HepG2 (cell line): ENCODE results near the gene RAB22A. TPM values are rescaled to one million over a fixed set of nuclear protein-coding genes. Genes with fewer than 3 reads are reported as not detected.
A peak's percentile ranks its signal among the peaks of the same experiment; 100 is the strongest.

Experiments
- ASH2L ChIP-seq: fragments of 300-600, 200-600 bp; sonication (generic); IDR thresholded peaks from 2 replicates; pipeline ENCODE4 v1.7.0; 2017; ENCODE audit warnings: low read depth, mild to moderate bottlenecking, moderate library complexity, mixed read lengths, low read length; ENCODE audit not compliant: insufficient read length
- ATF1 ChIP-seq: IDR thresholded peaks from 2 replicates; pipeline ENCODE4 v1.6.1; 2016; ENCODE audit warnings: mild to moderate bottlenecking, control low read depth
- BRF2 ChIP-seq: sonication (generic); formaldehyde crosslinking; IDR thresholded peaks from 2 replicates; pipeline ENCODE4 v1.8.1; 2022; ENCODE audit warnings: mild to moderate bottlenecking, missing genetic modification reagents
- ESRRA ChIP-seq: sonication (generic); formaldehyde crosslinking; IDR thresholded peaks from 2 replicates; pipeline ENCODE4 v1.5.1; 2020; ENCODE audit warnings: mild to moderate bottlenecking, low read depth, missing genetic modification reagents
- ETV5 ChIP-seq: IDR thresholded peaks from 2 replicates; pipeline ENCODE4 v1.6.1; 2018; ENCODE audit warnings: missing biosample characterization, missing genetic modification reagents, inconsistent platforms, borderline replicate concordance
- HMG20A ChIP-seq: IDR thresholded peaks from 2 replicates; pipeline ENCODE4 v1.6.1; 2016; ENCODE audit warnings: borderline replicate concordance
- HOXA5 ChIP-seq: sonication (generic); formaldehyde crosslinking; IDR thresholded peaks from 2 replicates; pipeline ENCODE4 v1.4.0; 2020; ENCODE audit warnings: missing genetic modification reagents
- KAT2B ChIP-seq: fragments of 150-350 bp; IDR thresholded peaks from 2 replicates; pipeline ENCODE4 v1.6.1; 2014; ENCODE audit warnings: low read depth, low read length, borderline replicate concordance
- KLF12 ChIP-seq: sonication (generic); formaldehyde crosslinking; IDR thresholded peaks from 2 replicates; pipeline ENCODE4 v1.4.0; 2020; ENCODE audit warnings: missing genetic modification reagents, borderline replicate concordance
- KLF13 ChIP-seq: sonication (generic); formaldehyde crosslinking; IDR thresholded peaks from 2 replicates; pipeline ENCODE4 v1.4.0; 2020; ENCODE audit warnings: mild to moderate bottlenecking, missing genetic modification reagents
- MED8 ChIP-seq: sonication (generic); formaldehyde crosslinking; IDR thresholded peaks from 2 replicates; pipeline ENCODE4 v1.8.1; 2023; ENCODE audit warnings: mild to moderate bottlenecking, missing genetic modification reagents; ENCODE audit not compliant: insufficient replicate concordance
- MEF2D ChIP-seq: sonication (generic); formaldehyde crosslinking; IDR thresholded peaks from 2 replicates; pipeline ENCODE4 v1.5.1; 2020; ENCODE audit warnings: mild to moderate bottlenecking, missing genetic modification reagents
- NR2F1 ChIP-seq, 2 experiments: fragments of 450-650 bp in 1 of 2; formaldehyde crosslinking in 1 of 2; IDR thresholded peaks; 2 replicates each; pipeline versions ENCODE4 v1.5.0 to v1.6.1; 2016 to 2020; ENCODE audit warnings: mild to moderate bottlenecking in 1 of 2, missing compliant biosample characterization in 1 of 2, missing genetic modification reagents in 1 of 2, moderate library complexity in 1 of 2
- RAD21 ChIP-seq: fragments of 450-650 bp; formaldehyde crosslinking; IDR thresholded peaks from 2 replicates; pipeline ENCODE4 v1.5.0; 2020; ENCODE audit warnings: mild to moderate bottlenecking
- RBFOX2 ChIP-seq: fragments of 200-400 bp; formaldehyde crosslinking; IDR thresholded peaks from 2 replicates; pipeline ENCODE4 v1.6.1; 2017; ENCODE audit warnings: low read depth, mild to moderate bottlenecking, low read length
- SMARCC2 ChIP-seq: fragments of 450-650 bp; IDR thresholded peaks from 2 replicates; pipeline ENCODE4 v1.6.1; 2017; ENCODE audit warnings: antibody characterized with exemption, mild to moderate bottlenecking
- SNAPC2 ChIP-seq: sonication (generic); formaldehyde crosslinking; IDR thresholded peaks from 2 replicates; pipeline ENCODE4 v1.8.1; 2022; ENCODE audit warnings: mild to moderate bottlenecking, missing genetic modification reagents
- TGIF2 ChIP-seq: IDR thresholded peaks from 2 replicates; pipeline ENCODE4 v1.6.1; 2016; ENCODE audit warnings: control low read depth, missing compliant biosample characterization
- XBP1 ChIP-seq: sonication (generic); formaldehyde crosslinking; IDR thresholded peaks from 2 replicates; pipeline ENCODE4 v1.5.0; 2020; ENCODE audit warnings: missing genetic modification reagents
- ZBTB38 ChIP-seq: sonication (generic); formaldehyde crosslinking; IDR thresholded peaks from 2 replicates; pipeline ENCODE4 v1.5.1; 2020; ENCODE audit warnings: mild to moderate bottlenecking, missing genetic modification reagents
- ZFP91 ChIP-seq: sonication (generic); formaldehyde crosslinking; IDR thresholded peaks from 2 replicates; pipeline ENCODE4 v1.9.0; 2022; ENCODE audit warnings: missing genetic modification reagents, mild to moderate bottlenecking, borderline replicate concordance
- ZMAT3 ChIP-seq: sonication (generic); formaldehyde crosslinking; conservative IDR thresholded peaks from 2 replicates; pipeline ENCODE4 v1.7.0; 2021; ENCODE audit warnings: missing genetic modification reagents
- ZNF160 ChIP-seq: sonication (generic); formaldehyde crosslinking; IDR thresholded peaks from 2 replicates; pipeline ENCODE4 v1.8.0; 2022; ENCODE audit warnings: mild to moderate bottlenecking, inconsistent platforms, missing genetic modification reagents
- ZNF333 ChIP-seq: sonication (generic); formaldehyde crosslinking; IDR thresholded peaks from 2 replicates; pipeline ENCODE4 v1.4.0; 2020; ENCODE audit warnings: mild to moderate bottlenecking, missing genetic modification reagents, borderline replicate concordance
- ZNF772 ChIP-seq: sonication (generic); formaldehyde crosslinking; IDR thresholded peaks from 2 replicates; pipeline ENCODE4 v1.5.0; 2020; ENCODE audit warnings: mild to moderate bottlenecking, missing genetic modification reagents
- polyA plus RNA-seq, 8 experiments: library from polyadenylated mRNA; depleted of rRNA in 3 of 8; stranded (reverse) in 7 of 8; unstranded in 1 of 8; fragments of >200 nt; fragmentation: Illumina TruSeq in 4 of 8; extraction: Trizol in 4 of 8; gene quantifications; 2 replicates each; pipeline versions ENCODE4 v1.2.1 to v1.2.3, GENCODE V29; 2011 to 2016; ENCODE audit warnings: low read depth in 4 of 8, missing spikeins in 1 of 8, mixed read lengths in 1 of 8; ENCODE audit not compliant: insufficient read depth in 1 of 8
- total RNA-seq, 5 experiments: library from RNA; depleted of rRNA; stranded (reverse); fragments of >200 nt; fragmentation: Illumina TruSeq; extraction: Trizol; gene quantifications; 2 replicates each; pipeline ENCODE4 v1.2.3, GENCODE V29; 2016; ENCODE audit warnings: low read depth in 1 of 5

Gene RAB22A
- total and polyA plus RNA-seq, 2 of the 13 experiments (the other 11 are each of a cell fraction or from before 2014, with no cell fraction given): 10.7 to 11.2 TPM

- TF ChIP-seq ZFP91 (CRISPR knock-in tag) (peak; percentile 70), TGIF2 (CRISPR knock-in tag) (peak; percentile 30; the same call in 1 of the 2 replicates), ESRRA (0 out of 2 replicates have a peak, but pooled peaks have one; percentile 7), ZBTB38 (CRISPR knock-in tag) (peak; percentile 77; the same call in 1 of the 2 replicates), ATF1 (CRISPR knock-in tag) (no peak), ZNF160 (CRISPR knock-in tag) (0 out of 2 replicates have a peak, but pooled peaks have one; percentile 16), MED8 (CRISPR knock-in tag) (no peak), MEF2D (0 out of 2 replicates have a peak, but pooled peaks have one; percentile 20), KLF13 (CRISPR knock-in tag) (0 out of 2 replicates have a peak, but pooled peaks have one; percentile 21), KLF12 (peak; percentile 87; the same call in 1 of the 2 replicates), NR2F1 (CRISPR knock-in tag; IDR thresholded peaks at IDR 0.05) (no peak), ZNF333 (CRISPR knock-in tag) (peak; percentile 90; the same call in 1 of the 2 replicates), ZNF772 (CRISPR knock-in tag) (peak; percentile 45; the same call in 1 of the 2 replicates), SMARCC2 (no peak), BRF2 (CRISPR knock-in tag) (no peak), RBFOX2 (peak; percentile 93), HMG20A (CRISPR knock-in tag) (no peak), ZMAT3 (CRISPR knock-in tag) (peak; percentile 57; the same call in 1 of the 2 replicates), ETV5 (CRISPR knock-in tag) (no peak), KAT2B (0 out of 2 replicates have a peak, but pooled peaks have one; percentile 3), SNAPC2 (CRISPR knock-in tag) (no peak), HOXA5 (peak; percentile 44; the same call in 1 of the 2 replicates), ASH2L (peak; percentile 96), RAD21 (CRISPR knock-in tag) (peak; percentile 62), XBP1 (CRISPR knock-in tag) (peak; percentile 58; the same call in 1 of the 2 replicates)
These were observed 79.9 kb downstream of the RAB22A start (continued) for GRCh38 chr20:58389324-58389967.
